Left ventricle myocardium inferior (tissue), 1 donor: ENCODE data around the gene RBM4. TPM values are rescaled to one million over a fixed set of nuclear protein-coding genes. Genes with fewer than 3 reads are reported as not detected.

Source experiments
- DNase-seq: peaks from one replicate; pipeline ENCODE4 v3.0.0-alpha.2; 2020
- H3K27ac ChIP-seq: fragments of 200-600 bp; replicated peaks from 2 replicates; pipeline ENCODE4 v1.8.0; 2021
- H3K27me3 ChIP-seq: fragments of 200-600 bp; 2 replicates; pipeline ENCODE4 v1.8.0; 2021; ENCODE audit warnings: low read depth
- H3K36me3 ChIP-seq: fragments of 200-600 bp; 2 replicates; pipeline ENCODE4 v1.8.0; 2021
- H3K4me1 ChIP-seq: fragments of 200-600 bp; 2 replicates; pipeline ENCODE4 v1.8.0; 2021
- H3K4me3 ChIP-seq: fragments of 200-600 bp; 2 replicates; pipeline ENCODE4 v1.8.0; 2021; ENCODE audit warnings: mild to moderate bottlenecking, moderate library complexity
- H3K9me3 ChIP-seq: fragments of 200-600 bp; replicated peaks from 2 replicates; pipeline ENCODE4 v1.8.0; 2021
- intact Hi-C: fragments of 100-400 bp; cut with micrococcal nuclease; formaldehyde crosslinking; loops from one replicate; pipeline ENCODE4 v1.11.0; 2022
- total RNA-seq: library from RNA; stranded (reverse); fragmentation: NEBNext Ultra II Directional; extraction: Animal tissue kit (Norgen Biotek cat#: 25700); gene quantifications from one replicate; pipeline ENCODE4 v1.2.1, GENCODE V29; 2021
- TF ChIP-seq, protein P1 (sequence below): fragments of 200-600 bp; IDR thresholded peaks from 2 replicates; pipeline ENCODE4 v1.8.0; 2021; ENCODE audit warnings: antibody characterized with exemption, mild to moderate bottlenecking, borderline replicate concordance
- donor health status: DM: no; HTN: yes; CAD: no; lungs with severe emphysema.

The RBM4 gene
- total RNA-seq, 1 donor from 2014 or later: 57.1 TPM

DNA sequence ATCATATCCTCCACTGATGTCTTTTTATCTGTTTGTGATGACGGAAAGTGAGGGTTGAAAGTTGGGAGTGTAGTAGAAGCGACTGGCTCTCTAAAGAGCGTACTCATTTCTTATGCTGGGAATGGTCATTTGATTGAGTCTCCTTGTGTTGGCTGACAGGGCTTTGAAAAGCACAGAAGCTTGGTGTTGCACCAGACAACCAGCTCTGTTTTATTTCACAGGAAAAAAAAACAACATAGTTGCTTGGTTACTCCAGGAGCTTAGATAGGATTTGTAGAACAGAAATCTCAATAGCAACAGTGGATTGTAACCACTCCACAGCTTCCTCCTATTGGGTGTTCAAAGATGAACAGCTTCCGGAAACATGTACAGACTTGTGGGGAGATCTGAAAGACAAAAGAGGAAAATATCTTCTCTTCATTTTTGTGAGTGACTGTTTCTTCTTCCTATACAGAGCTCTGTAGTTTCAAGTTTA lies 19.4 kb upstream of the RBM4 start:
- Histone ChIP-seq H3K4me3 (peak overlapping the region; percentile 73), H3K4me1 (peaks cover 88% of the 10 kb centered on the region), H3K36me3 (peaks cover 11% of the 10 kb centered on the region), H3K9me3 (no peaks in the 10 kb centered on the region), H3K27ac (peak overlapping the region; percentile 93), H3K27me3 (no peaks in the 10 kb centered on the region)
- DNase-seq: no peak
- TF ChIP-seq, protein P1, sequence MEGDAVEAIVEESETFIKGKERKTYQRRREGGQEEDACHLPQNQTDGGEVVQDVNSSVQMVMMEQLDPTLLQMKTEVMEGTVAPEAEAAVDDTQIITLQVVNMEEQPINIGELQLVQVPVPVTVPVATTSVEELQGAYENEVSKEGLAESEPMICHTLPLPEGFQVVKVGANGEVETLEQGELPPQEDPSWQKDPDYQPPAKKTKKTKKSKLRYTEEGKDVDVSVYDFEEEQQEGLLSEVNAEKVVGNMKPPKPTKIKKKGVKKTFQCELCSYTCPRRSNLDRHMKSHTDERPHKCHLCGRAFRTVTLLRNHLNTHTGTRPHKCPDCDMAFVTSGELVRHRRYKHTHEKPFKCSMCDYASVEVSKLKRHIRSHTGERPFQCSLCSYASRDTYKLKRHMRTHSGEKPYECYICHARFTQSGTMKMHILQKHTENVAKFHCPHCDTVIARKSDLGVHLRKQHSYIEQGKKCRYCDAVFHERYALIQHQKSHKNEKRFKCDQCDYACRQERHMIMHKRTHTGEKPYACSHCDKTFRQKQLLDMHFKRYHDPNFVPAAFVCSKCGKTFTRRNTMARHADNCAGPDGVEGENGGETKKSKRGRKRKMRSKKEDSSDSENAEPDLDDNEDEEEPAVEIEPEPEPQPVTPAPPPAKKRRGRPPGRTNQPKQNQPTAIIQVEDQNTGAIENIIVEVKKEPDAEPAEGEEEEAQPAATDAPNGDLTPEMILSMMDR: no peak
- intact Hi-C loops: no loop called here

DNA sequence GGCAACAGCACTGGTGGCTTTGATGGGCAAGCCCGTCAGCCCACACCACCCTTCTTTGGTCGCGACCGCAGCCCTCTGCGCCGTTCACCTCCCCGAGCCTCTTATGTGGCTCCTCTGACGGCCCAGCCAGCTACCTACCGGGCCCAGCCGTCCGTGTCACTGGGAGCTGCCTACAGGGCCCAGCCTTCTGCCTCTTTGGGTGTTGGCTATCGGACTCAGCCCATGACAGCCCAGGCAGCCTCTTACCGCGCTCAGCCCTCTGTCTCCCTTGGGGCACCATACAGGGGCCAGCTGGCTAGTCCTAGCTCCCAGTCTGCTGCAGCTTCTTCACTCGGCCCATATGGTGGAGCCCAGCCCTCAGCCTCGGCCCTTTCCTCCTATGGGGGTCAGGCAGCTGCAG lies 14.1 kb upstream of the RBM4 start:
- Histone ChIP-seq H3K4me1 (peaks cover 86% of the 10 kb centered on the region), H3K36me3 (peaks cover 65% of the 10 kb centered on the region), H3K4me3 (no peak overlapping the region), H3K27me3 (no peaks in the 10 kb centered on the region), H3K27ac (no peak overlapping the region), H3K9me3 (no peaks in the 10 kb centered on the region)
- TF ChIP-seq, protein P1: no peak
- DNase-seq: no peak
- intact Hi-C loops: no loop called here

DNA sequence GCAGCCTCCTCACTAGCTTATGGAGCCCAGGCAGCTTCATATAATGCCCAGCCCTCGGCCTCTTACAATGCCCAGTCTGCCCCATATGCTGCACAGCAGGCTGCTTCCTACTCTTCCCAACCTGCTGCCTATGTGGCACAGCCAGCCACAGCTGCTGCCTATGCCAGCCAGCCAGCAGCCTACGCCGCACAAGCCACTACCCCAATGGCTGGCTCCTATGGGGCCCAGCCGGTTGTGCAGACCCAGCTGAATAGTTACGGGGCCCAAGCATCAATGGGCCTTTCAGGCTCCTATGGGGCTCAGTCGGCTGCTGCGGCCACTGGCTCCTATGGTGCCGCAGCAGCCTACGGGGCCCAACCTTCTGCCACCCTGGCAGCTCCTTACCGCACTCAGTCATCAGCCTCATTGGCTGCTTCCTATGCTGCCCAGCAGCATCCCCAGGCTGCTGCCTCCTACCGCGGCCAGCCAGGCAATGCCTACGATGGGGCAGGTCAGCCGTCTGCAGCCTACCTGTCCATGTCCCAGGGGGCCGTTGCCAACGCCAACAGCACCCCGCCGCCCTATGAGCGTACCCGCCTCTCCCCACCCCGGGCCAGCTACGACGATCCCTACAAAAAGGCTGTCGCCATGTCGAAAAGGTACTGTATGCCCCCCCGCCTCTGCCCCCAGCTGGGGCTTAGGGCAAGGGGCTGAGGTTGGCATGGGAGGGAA lies 13.3 kb upstream of the RBM4 start:
- intact Hi-C loops: no loop called here
- no peaks in the 10 kb centered on the region for H3K27me3 ChIP-seq
- H3K36me3 ChIP-seq: peaks cover 70% of the 10 kb centered on the region
- no peak overlapping the region for H3K27ac ChIP-seq
- peaks cover 78% of the 10 kb centered on the region for H3K4me1 ChIP-seq
- no peak for DNase-seq
- H3K4me3 ChIP-seq: no peak overlapping the region
- H3K9me3 ChIP-seq: no peaks in the 10 kb centered on the region
- TF ChIP-seq, protein P1: no peak

DNA sequence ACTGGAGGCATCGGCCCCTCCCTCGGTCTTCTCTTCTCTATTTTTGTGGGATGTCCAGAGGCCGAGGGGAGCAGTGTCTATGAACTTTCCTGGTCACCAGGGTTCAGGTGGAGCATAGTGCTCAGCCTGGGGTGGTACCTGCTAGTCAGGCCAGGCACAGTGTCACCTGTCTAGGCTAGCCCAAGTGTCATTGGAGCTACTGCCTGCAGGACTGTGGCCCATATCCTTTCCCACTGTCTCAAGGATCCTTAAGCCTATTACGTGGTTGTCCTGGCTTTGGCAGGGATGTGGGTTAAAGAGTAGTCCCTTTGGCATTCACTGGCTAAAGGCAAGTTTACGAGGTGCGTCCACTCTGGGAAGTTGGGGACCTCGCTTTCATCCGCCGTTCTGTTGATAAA lies 12.8 kb upstream of the RBM4 start:
- intact Hi-C loops: no loop called here
- peaks cover 70% of the 10 kb centered on the region for H3K36me3 ChIP-seq
- no peak for DNase-seq
- no peak overlapping the region for H3K27ac ChIP-seq
- no peaks in the 10 kb centered on the region for H3K9me3 ChIP-seq
- no peak overlapping the region for H3K4me3 ChIP-seq
- H3K4me1 ChIP-seq: peaks cover 73% of the 10 kb centered on the region
- H3K27me3 ChIP-seq: no peaks in the 10 kb centered on the region
- TF ChIP-seq, protein P1: no peak

DNA sequence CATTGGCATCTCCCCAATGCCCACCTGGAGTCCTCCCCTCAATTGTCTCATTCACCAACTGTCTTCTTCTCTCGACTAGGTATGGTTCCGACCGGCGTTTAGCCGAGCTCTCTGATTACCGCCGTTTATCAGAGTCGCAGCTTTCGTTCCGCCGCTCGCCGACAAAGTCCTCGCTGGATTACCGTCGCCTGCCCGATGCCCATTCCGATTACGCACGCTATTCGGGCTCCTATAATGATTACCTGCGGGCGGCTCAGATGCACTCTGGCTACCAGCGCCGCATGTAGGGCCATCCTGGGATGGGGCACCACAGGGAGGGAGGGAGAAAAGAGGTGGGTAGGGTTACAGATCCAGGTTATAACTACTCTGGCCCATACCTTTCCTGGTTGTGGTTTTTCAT lies 12.1 kb upstream of the RBM4 start:
- Histone ChIP-seq H3K27me3 (no peaks in the 10 kb centered on the region), H3K9me3 (no peaks in the 10 kb centered on the region), H3K4me1 (peaks cover 66% of the 10 kb centered on the region), H3K4me3 (no peak overlapping the region), H3K27ac (no peak overlapping the region), H3K36me3 (peaks cover 70% of the 10 kb centered on the region)
- TF ChIP-seq, protein P1: no peak
- DNase-seq: no peak
- intact Hi-C loops: no loop called here
